Measurements from ENCODE around the gene PROB1.
"Not testable (repeated sequence)": the region's sequence is repeated elsewhere in the genome, so short reads cannot be mapped to it uniquely, and the experiment has no call there.

The PROB1 gene

GRCh38 chr5:139414581-139415130 lies 19.8 kb upstream of the PROB1 start:
- DNase-seq (ENCODE audit: low spot score) = no peak

DNA sequence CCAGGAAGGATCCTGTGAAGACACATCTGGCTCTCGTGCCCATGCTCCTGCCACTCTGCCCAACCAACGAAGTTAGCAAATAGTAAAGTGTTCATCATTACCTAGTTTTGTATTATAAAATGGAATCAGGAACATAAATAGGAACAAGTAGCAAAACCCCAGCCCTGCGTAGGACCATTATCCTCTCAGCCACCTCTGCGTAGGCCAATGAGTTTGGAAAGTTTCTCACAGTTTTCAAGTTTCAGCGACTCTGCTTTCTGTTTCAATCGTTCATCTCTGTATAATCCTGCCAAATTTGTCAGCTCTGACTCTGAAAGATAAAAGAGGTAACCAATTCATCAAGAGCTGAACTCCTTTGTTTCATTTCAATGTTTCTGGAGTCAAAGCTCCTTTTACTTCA lies 19.1 kb upstream of the PROB1 start:
- no peak for DNase-seq (ENCODE audit: low spot score)

DNA sequence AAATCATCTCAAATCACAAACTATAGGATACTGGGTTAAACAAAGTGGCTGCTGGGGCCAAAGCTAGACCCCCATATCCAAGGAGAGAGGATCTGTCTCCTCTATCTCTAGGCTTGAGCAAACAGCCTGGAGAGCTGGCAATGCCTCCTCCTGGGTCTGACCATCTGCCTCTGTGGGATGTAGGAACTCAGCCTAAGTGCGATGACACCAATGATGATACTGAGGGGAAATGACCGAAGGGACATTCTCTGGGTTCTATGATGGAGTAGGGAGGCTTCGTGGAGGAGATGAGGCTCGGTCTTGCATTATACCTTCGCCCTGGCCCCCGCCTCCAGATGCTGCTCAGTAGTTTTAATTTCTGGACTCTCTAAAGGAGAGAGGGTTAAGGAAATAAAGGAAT lies 18.2 kb upstream of the PROB1 start:
- DNase-seq (ENCODE audit: low spot score) = no peak

- no peak for DNase-seq (ENCODE audit: low spot score)
Observed at GRCh38 chr5:139410993-139411828, 16.3 kb upstream of the PROB1 start.

DNA sequence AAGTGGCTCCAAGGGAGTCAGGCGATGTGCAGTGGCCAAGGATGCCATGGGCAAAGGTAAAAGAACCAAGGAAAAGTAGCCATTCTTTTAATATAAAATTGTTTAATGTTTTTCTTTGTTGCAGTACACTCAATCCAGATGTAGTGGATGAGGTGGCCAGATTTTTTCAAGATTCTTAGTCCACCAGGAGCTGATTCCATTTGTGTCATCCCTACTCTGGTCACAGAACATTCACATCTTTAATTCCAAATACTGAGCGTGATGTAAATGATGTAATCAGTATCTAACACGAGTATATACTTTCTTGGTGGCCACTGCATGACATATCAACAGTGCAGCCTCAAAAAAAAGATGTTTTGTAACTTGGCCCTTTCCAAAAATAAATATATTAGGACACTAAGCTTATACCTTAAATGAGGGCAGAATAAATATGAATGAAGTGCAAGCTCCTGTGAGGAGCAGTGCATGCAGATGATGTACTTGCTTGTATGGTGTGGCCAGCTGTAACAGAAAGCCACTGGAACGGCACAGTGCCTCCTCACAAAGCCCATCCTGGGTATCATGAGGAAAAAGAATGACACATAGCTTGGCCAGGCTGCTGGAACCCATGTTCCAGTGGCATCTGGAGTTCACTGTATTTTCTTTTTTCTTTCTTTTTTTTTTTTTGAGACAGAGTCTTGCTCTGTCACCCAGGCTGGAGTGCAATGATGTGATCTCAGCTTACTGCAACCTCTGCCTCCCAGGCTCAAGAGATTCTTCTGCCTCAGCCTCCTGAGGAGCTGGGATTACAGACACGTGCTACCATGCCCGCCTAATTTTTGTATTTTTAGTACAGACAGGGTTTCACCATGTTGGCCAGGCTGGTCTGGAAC lies 15.5 kb upstream of the PROB1 start:
- DNase-seq (ENCODE audit: low spot score) = no peak

DNA sequence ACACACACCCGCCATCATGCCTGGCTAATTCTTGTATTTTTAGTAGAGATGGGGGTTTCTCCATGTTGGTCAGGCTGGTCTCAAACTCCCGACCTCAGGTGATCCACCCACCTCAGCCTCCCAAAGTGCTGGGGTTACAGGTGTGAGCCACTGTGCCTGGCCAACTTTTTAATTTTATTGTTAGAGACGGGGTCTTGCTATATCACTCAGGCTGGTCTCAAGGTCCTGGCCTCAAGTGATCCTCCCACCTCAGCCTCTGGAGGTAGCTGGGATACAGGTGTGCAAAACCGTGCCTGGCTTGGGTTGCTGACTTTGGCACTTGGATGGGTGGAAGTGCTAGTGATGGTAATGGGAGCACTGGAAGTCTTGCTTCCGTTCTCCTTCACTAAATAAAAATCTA lies 14.2 kb upstream of the PROB1 start:
- not testable (repeated sequence) for DNase-seq (ENCODE audit: low spot score)

DNA sequence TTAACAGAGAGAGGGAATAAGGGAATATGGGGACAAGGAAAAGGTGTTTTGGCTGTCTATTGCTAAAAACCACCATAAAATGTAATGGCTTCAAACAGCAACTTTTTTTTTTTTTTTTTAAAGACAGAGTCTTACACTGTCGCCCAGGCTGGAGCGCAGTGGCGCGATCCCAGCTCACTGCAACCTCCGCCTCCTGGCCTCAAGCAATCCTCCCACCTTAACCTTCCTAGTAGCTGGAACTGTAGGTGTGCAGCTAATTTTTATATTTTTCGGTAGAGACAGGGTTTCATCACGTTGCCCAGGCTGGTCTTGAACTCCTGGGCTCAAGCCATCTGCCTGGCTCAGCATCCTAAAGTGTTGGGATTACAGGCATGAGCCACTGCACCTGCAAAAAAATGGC lies 13.3 kb upstream of the PROB1 start:
- no peak for DNase-seq (ENCODE audit: low spot score)

DNA sequence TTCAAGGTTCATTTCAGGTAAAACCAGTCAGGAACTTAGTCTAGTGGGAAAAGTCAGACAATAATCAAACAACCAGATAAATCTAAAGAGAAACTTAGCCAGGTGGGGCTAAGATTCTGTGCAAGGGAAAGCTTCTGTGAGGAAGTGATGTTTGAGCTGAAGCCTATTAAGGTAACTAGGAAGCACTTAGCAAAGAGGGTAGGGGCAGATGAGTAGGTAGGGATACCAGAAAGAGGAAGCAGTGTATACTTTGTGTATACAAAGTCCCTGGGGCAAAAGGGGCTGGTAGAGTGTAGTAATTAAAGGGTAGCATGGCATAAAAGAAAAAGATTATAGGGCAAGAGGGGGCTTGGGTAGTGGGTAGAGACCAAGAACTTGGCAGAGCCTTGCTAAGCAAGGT lies 12.6 kb upstream of the PROB1 start:
- peak; percentile 43 for DNase-seq (ENCODE audit: low spot score)

- no peak for DNase-seq (ENCODE audit: low spot score)
Observed at GRCh38 chr5:139406963-139407362, 12.1 kb upstream of the PROB1 start.

GRCh38 chr5:139404484-139404840 lies 9.6 kb upstream of the PROB1 start:
- no peak for DNase-seq (ENCODE audit: low spot score)

DNA sequence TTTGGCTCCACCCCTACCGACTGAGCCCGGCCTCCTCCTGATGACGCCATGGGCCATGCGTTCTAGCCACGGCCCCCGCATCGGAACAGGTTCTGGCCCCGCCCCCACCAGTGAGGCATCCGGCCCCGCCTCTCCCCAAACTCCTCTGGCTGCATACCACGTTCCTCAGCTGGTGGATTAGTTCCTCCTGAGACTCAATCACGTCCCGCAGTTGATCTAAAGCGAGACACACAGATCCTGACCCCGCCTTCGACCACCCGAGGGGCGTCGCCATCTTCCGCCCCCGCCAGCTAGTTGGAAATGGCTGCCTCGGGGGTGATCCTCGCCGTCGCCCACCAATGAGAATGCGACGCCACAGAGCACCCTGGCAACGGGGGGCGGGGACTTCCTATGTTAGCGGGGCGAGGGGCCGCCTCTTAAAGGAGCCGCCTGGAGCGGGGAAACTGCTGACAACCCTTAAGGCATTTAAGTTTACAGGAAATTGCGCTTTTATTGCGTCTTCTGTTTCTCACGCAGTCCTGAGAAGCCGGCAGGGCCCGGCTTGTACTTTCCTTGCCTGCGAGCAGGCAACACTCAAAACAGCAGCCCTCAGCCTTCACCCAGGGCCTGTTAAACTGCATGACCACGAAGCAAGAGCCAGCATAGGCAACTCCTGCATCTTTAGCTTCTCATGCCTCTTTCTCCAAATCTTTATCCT lies 9.0 kb upstream of the PROB1 start, which contains the start of gene SPATA24:
Gene SPATA24 (minus strand): TSS at position 303 of the 697 bp plus-strand sequence. CDS start 29 bp downstream, at position 274.
- peak; percentile 98 for DNase-seq (ENCODE audit: low spot score)

DNA sequence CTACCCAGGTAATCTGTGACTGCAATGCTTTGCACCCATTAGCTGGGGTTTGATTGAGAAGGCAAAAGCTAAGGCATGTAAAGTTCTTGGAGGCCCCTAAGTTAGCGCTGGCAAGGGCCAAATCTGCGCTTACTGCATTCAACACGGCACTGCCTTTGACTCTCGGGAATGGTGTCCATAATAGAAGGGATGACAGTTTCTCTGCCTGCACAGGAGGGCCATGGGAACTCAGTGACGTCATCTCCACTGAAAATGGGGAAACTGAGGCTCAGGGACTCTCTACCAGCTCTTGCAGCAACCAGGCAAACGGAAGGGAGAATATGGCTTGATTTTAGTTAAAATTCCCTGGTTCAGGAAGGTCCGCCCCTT lies 8.5 kb upstream of the PROB1 start:
- DNase-seq (ENCODE audit: low spot score) = no peak

GRCh38 chr5:139402561-139403158 lies 7.8 kb upstream of the PROB1 start:
- peak; percentile 42 for DNase-seq (ENCODE audit: low spot score)

DNA sequence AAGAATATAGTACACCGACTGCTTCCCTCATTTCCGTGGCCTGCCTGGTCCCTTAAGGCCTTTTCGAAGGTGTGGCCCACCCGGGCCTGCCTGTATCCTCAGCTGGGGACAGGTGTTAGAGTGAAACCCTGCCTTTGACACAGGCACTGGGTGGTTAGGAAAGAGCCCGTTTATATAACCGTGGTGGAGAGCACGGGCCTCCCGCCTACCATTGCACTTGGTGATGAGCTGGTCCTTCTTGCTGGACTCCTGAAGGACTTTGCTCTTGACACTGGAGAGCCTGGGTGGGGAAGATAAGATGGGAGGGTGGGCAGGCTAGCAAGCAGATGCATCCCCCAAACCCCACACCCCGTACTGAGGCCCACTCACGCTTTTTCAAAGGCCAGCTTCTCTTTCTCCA lies 6.6 kb upstream of the PROB1 start:
- no peak for DNase-seq (ENCODE audit: low spot score)

- DNase-seq (ENCODE audit: low spot score) = no peak
Observed at GRCh38 chr5:139399501-139400121, 4.7 kb upstream of the PROB1 start.

GRCh38 chr5:139397921-139398320 lies 3.0 kb upstream of the PROB1 start:
- no peak for DNase-seq (ENCODE audit: low spot score)

GRCh38 chr5:139396691-139397090 lies 1.8 kb upstream of the PROB1 start:
- DNase-seq (ENCODE audit: low spot score) = no peak

GRCh38 chr5:139395844-139396640 lies 1.1 kb upstream of the PROB1 start:
- DNase-seq (ENCODE audit: low spot score) = no peak

DNA sequence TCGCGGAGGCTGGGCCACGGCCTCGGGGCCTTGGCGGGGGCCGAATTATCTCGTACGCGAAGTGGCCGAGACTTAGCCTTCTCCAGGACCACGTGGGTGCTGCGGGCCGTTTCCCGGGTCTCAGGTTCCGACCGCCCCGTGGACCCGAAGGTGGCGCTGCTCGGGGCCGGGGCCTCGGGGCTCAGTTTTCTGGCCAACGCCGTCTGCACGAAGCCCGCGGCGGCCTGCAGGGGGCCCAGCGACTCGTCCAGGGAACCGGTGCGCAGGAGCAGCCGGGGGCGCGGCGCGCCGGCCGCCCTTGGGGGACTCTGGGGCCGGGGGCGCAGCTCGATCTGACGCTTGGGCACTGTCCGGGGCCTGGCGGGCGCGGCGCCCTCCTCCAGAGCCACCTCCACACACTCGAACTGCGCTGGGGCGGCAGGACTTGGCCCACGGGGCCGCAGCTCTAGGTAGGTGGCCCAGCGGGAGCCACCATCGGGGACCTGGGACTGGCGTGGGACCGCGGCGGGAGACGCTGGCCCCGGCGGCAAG lies 716 bp downstream of the PROB1 start:
- DNase-seq (ENCODE audit: low spot score) = peak; percentile 73

GRCh38 chr5:139393497-139394122 lies 1.3 kb downstream of the PROB1 start:
- no peak for DNase-seq (ENCODE audit: low spot score)
